Measurements from ENCODE around the gene USP19.
A peak's percentile ranks its signal among the peaks of the same experiment; 100 is the strongest.

Gene USP19

GRCh38 chr3:49132437-49133225, 12.0 kb upstream of the USP19 start, which contains the start of gene LAMB2:
LAMB2 (minus strand) TSS chr3:49133050; CDS start chr3:49132867, 183 bp downstream.
- DNase-seq = peak; percentile 14

- no peak for DNase-seq
These were observed 11.4 kb upstream of the USP19 start for GRCh38 chr3:49132073-49132436.

- DNase-seq = no peak
These were observed 11.0 kb upstream of the USP19 start for GRCh38 chr3:49131576-49131975.

DNA sequence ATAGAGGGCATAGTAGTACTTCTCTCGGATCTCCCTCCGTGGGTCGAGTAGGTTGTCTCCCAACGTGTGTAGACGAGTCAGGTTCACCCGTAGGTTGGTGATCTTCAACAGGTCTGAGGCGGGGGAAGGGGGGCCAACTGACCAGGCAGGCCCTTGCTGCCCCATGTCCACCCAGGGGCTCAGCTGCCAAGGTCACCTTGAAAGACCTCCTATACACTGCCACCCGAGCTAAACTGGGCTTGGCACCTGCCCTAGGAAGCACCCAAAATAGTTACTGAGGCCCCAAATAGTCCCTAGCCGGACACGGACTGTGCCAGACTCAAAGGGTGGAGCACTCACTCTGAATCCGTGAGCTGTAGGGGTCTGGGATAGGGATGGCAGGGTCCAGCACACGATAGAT, 10.4 kb upstream of the USP19 start:
- no peak for DNase-seq

DNA sequence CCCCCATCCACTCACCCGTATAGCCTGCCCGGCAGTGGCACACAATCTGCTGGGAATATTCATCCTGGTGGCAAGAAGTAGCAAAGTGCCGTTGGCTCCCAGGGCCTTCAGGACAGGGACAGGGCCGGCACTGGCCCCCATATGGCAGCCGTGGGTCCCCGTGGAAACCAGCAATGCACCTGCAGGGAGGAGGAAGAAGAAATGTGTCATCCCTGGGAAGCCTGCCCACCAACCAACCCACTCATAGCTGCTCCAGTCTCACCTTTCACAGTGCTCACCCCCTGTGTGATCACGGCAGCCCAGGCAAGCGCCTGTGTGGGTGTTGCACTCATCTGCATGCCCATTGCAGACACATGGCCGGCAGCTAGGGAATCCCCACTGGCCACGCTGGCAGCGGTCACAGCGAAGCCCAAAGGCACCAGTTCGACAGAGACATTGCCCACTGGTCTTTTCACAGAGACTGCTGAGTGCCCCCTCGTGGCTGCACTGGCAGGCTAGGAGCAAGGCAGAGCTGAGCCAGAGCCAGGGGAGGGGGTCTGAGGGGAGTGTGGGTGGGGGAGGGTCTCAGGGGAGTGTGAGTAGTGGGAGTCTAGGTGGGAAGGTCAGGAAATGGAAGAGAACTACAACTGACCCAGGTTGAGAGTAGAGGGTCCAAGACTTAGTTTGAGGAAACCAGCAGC, 4.5 kb upstream of the USP19 start:
- DNase-seq = no peak

DNA sequence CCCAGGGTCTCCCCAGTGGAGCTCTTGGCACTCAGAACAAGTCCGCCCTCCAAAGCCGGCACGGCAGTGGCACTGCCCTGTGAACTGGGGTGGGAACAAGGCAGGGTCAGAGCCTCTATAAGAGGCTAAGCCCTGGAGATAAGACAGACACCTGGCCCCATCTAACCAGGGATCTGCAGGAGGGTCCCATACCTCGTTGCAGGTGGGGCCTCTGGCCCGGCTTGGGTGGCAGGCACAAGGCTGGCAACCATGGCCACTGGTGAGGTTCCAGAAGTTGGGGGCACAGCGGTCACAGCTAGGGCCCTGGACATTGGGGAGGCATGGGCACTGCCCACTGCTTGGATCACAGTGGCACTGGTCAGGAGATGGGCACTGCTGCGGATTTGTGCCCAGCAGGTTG, 3.6 kb upstream of the USP19 start:
- no peak for DNase-seq

- DNase-seq = no peak
These were observed 3.1 kb upstream of the USP19 start for GRCh38 chr3:49123687-49124086.

GRCh38 chr3:49122886-49123545, 2.4 kb upstream of the USP19 start:
- no peak for DNase-seq

- DNase-seq = no peak
These were observed 1.8 kb upstream of the USP19 start for GRCh38 chr3:49122451-49122850.

- DNase-seq = no peak
These were observed 1.4 kb upstream of the USP19 start for GRCh38 chr3:49122022-49122421.

DNA sequence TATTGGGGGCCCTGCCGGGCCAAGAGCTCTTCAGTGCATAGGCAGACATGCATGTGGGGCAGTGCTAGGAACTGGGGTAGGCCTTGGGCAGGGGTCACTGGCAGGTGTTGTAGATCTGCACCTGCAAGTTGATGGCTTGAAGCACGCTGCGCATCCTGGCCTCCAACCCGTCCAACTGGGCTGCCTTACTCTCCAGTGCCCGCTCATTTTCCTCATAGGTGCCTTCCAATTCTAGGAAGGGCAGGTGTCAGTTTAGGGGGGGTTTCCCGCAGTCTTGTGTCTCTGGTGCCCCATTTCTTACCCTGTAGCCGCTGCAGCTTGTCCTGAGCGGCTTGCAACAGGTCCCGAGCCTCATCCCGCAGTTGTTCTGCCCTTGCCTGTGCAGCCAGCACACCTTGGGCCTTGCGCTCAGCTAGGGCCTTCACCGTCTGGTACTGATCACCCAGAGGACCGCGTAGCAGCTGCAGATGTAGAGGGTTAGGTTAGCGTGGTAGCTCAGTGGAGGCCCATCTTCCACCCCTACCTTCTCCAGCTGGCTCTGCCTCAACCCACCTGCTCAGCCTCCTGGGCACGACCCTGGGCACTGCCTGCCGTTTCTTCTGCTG, 611 bp upstream of the USP19 start:
- no peak for DNase-seq

GRCh38 chr3:49120096-49120437, 556 bp downstream of the USP19 start:
- DNase-seq = no peak

DNA sequence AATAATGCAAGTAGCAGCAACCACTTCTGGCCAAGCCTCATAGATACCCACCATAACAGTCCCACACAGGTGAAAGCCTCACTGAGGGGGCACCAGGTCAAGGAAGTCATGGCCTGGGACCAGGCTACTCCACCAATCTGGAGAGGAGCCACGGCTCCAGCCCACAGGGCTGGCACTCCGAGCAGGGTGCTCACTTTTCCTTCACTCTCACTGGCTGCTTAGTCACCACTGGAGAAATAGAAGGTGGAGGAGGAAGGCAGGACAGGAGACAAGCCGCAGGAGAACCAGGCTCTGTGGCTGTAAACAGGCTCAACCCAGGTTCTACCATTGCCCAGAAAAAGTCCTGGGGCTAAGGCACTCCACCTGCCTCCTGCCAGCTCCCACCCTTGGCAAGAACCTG, 1.2 kb downstream of the USP19 start:
- no peak for DNase-seq

DNA sequence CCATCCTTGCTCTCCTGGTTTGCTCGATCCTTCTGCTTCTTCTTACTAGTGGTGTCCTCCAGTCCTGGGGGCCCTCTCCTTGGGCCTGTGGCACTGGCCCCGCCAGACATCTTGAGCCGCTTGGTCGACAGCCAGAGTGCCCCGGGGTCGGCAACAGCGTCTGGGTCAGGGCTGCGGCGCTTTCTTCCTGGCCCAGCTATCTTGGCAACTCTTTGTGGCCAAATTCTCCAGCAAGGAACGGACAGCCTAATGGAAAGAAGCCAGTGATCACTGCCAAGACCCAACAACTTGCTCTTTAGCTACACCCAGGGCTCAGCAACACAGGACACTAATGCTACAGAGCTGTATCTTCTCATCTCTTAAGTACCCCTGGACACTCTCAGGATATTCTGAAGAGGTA, 1.6 kb downstream of the USP19 start:
- DNase-seq = no peak

DNA sequence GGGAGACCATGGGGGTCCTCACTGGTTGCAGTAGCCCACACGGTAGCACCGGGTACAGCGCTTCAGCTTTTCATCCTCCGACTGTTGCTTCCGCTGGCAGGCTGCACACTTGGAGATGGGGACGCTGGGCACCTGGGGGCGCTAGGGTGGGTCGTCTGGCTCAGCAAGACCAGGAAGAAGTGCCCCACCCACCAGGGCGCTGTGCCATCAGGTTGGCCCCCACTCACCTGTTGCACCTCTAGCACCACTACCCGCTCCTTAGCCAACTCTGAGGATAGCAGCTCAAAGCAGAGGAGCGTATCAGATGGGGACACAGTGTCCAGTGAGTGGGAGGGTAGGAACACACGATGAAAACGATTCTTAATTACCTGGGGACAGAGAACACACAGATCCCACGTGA, 8.4 kb downstream of the USP19 start:
- no peak for DNase-seq

GRCh38 chr3:49111347-49111746, 9.3 kb downstream of the USP19 start:
- DNase-seq = no peak

- no peak for DNase-seq
These were observed 9.8 kb downstream of the USP19 start for GRCh38 chr3:49110780-49111179.

GRCh38 chr3:49108346-49108745, 12.3 kb downstream of the USP19 start:
- no peak for DNase-seq

- peak; percentile 89 for DNase-seq
These were observed 16.0 kb downstream of the USP19 start, which contains the start of gene QARS1 for GRCh38 chr3:49104427-49105291. QARS1 (minus strand) TSS chr3:49104757; CDS start chr3:49104733, 24 bp downstream.

DNA sequence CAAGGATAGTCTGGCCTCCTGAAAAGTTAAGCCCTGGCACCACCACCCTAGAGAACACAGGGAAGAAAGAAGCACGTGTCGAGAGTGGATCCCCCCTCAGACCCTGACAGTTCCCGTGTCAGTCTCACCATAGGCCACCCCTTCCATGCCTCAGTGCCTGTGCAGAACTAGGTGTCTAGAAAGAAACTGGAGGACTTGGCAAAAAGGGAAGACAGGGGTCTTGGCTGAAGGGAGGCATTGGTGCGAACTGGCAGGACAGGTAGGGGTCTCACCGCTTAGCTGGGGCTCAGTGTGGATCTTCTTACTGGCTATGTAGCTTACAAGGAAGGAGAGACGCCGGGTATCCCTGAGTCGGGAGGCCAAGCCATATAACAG, 16.6 kb downstream of the USP19 start:
- DNase-seq = no peak

DNA sequence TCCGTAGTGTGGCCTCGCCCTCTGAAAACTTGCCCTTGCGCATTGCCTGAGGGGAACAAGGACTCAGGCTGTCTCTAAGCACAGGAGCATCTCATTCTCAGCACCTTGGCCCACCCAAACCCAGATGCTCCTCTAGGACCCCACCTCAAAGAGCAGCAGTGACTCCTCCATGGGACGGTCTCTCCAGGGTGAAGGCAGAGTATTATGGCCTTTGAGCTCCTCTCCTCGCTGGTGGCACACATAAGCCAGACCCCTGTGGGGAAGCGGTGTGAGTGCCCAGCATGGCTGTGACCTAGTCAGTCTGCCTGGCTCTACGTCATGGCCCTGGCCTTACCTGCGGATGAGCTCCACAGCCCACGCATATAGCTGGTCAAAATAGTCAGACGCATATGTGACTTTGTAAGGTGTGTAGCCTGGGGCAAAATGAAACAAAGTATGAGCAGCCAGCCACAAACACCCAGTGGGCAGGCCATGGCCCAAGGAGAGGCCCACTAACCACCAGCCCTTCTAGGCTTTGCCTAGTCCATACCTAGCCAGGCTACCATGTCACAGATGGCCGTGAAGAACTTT, 20.5 kb downstream of the USP19 start:
- no peak for DNase-seq

- no peak for DNase-seq
These were observed 21.6 kb downstream of the USP19 start for GRCh38 chr3:49098910-49099630.

Data from NCI-H2227 treated with DMSO at 0.1 percent for 48 hours (cell line).